ENCODE measurements around the gene SMCP. TPM values are rescaled to one million over a fixed set of nuclear protein-coding genes. Genes with fewer than 3 reads are reported as not detected.

The SMCP gene
- total and polyA plus RNA-seq, 7 donors = not detected

Other genes starting within 250 kb of the SMCP start
- not detected for gene LCE2D, start 214.9 kb upstream of the SMCP start, total RNA-seq
- not detected for gene LCE2D, start 214.9 kb upstream of the SMCP start, polyA plus RNA-seq
- not detected for gene LCE2C, start 203.0 kb upstream of the SMCP start, total RNA-seq
- not detected for gene LCE2C, start 203.0 kb upstream of the SMCP start, polyA plus RNA-seq
- not detected for gene LCE2B, start 192.2 kb upstream of the SMCP start, total RNA-seq
- gene LCE2B, start 192.2 kb upstream of the SMCP start, polyA plus RNA-seq = not detected
- gene LCE2A, start 180.0 kb upstream of the SMCP start, total RNA-seq = not detected
- not detected for gene LCE2A, start 180.0 kb upstream of the SMCP start, polyA plus RNA-seq
- not detected for gene LCE4A, start 170.2 kb upstream of the SMCP start, total RNA-seq
- gene LCE4A, start 170.2 kb upstream of the SMCP start, polyA plus RNA-seq = not detected
- not detected for gene KPRP, start 120.3 kb upstream of the SMCP start, total RNA-seq
- not detected for gene KPRP, start 120.3 kb upstream of the SMCP start, polyA plus RNA-seq
- not detected for gene LCE1F, start 103.2 kb upstream of the SMCP start, total RNA-seq
- not detected for gene LCE1F, start 103.2 kb upstream of the SMCP start, polyA plus RNA-seq
- gene LCE1E, start 92.1 kb upstream of the SMCP start, total RNA-seq = not detected
- gene LCE1E, start 92.1 kb upstream of the SMCP start, polyA plus RNA-seq = not detected
- gene LCE1D, start 81.6 kb upstream of the SMCP start, total RNA-seq = not detected
- not detected for gene LCE1D, start 81.6 kb upstream of the SMCP start, polyA plus RNA-seq
- not detected for gene LCE1C, start 71.7 kb upstream of the SMCP start, total RNA-seq
- not detected for gene LCE1C, start 71.7 kb upstream of the SMCP start, polyA plus RNA-seq
- gene LCE1B, start 66.4 kb upstream of the SMCP start, total RNA-seq = not detected
- gene LCE1B, start 66.4 kb upstream of the SMCP start, polyA plus RNA-seq = not detected
- gene LCE1A, start 50.8 kb upstream of the SMCP start, total RNA-seq = not detected
- gene LCE1A, start 50.8 kb upstream of the SMCP start, polyA plus RNA-seq = not detected
- not detected for gene LCE6A, start 35.5 kb upstream of the SMCP start, total RNA-seq
- 1 to 10 TPM in 1 of 3 donors, not detected in 2; 2.4 TPM for gene LCE6A, start 35.5 kb upstream of the SMCP start, polyA plus RNA-seq
- not detected for gene LCE7A, start 18.3 kb upstream of the SMCP start, total RNA-seq
- gene LCE7A, start 18.3 kb upstream of the SMCP start, polyA plus RNA-seq = not detected
- gene IVL, start 30.2 kb downstream of the SMCP start, total RNA-seq = not detected
- gene IVL, start 30.2 kb downstream of the SMCP start, polyA plus RNA-seq = 1 to 10 TPM in 1 of 3 donors, under 1 TPM in 1, not detected in 1; 0.03 to 1.2 TPM
- gene SPRR5, start 68.9 kb downstream of the SMCP start, total RNA-seq = not detected
- gene SPRR5, start 68.9 kb downstream of the SMCP start, polyA plus RNA-seq = not detected
- gene SPRR4, start 92.3 kb downstream of the SMCP start, total RNA-seq = not detected
- not detected for gene SPRR4, start 92.3 kb downstream of the SMCP start, polyA plus RNA-seq
- not detected for gene SPRR1A, start 105.8 kb downstream of the SMCP start, total RNA-seq
- gene SPRR1A, start 105.8 kb downstream of the SMCP start, polyA plus RNA-seq = not detected
- gene SPRR3, start 123.4 kb downstream of the SMCP start, total RNA-seq = not detected
- 10 to 100 TPM in 1 of 3 donors, 1 to 10 TPM in 1, not detected in 1; 2.1 to 13.2 TPM for gene SPRR3, start 123.4 kb downstream of the SMCP start, polyA plus RNA-seq
- gene SPRR1B, start 152.9 kb downstream of the SMCP start, total RNA-seq = not detected
- 1 to 10 TPM in 1 of 3 donors, under 1 TPM in 1, not detected in 1; 0.19 to 3.0 TPM for gene SPRR1B, start 152.9 kb downstream of the SMCP start, polyA plus RNA-seq
- not detected for gene SPRR2D, start 162.8 kb downstream of the SMCP start, total RNA-seq
- gene SPRR2D, start 162.8 kb downstream of the SMCP start, polyA plus RNA-seq = under 1 TPM in 1 of 3 donors, not detected in 2; 0.29 TPM
- gene SPRR2A, start 179.2 kb downstream of the SMCP start, total RNA-seq = not detected
- 1 to 10 TPM in 1 of 3 donors, under 1 TPM in 1, not detected in 1; 0.42 to 2.4 TPM for gene SPRR2A, start 179.2 kb downstream of the SMCP start, polyA plus RNA-seq
- not detected for gene SPRR2B, start 193.3 kb downstream of the SMCP start, total RNA-seq
- not detected for gene SPRR2B, start 193.3 kb downstream of the SMCP start, polyA plus RNA-seq
- gene SPRR2E, start 216.2 kb downstream of the SMCP start, total RNA-seq = not detected
- gene SPRR2E, start 216.2 kb downstream of the SMCP start, polyA plus RNA-seq = 1 to 10 TPM in 1 of 3 donors, under 1 TPM in 1, not detected in 1; 0.16 to 1.8 TPM
- not detected for gene SPRR2F, start 235.2 kb downstream of the SMCP start, total RNA-seq
- gene SPRR2F, start 235.2 kb downstream of the SMCP start, polyA plus RNA-seq = not detected